K562 (cell line): ENCODE data around the gene VANGL1. TPM values are rescaled to one million over a fixed set of nuclear protein-coding genes. Genes with fewer than 3 reads are reported as not detected.

Experiments used
- ATAC-seq: fragments of 200-7000 bp; cut with Tn5 transposase; 3 replicates; pipeline ENCODE4 v1.9.1; 2020; ENCODE audit warnings: moderate library complexity
- BruUV-seq: library from RNA; stranded (reverse); fragments of 400-500 nt; replicated peaks from 2 replicates; lab custom pipeline; 2021; lab: Mats Ljungman, UMichigan
- CTCF ChIA-PET: fragments of 300-600 bp; formaldehyde crosslinking; extraction: SDS; loops from one replicate; lab custom pipeline; 2021; ENCODE audit warnings: low intra/inter-chr PET ratio; lab: Yijun Ruan, JAX
- POLR2A ChIA-PET: fragments of 300-600, 350-650 bp; sonication (Branson Sonifier 250); formaldehyde crosslinking; extraction: SDS; loops from one replicate; lab custom pipeline; 2021; ENCODE audit warnings: antibody characterized with exemption, inconsistent platforms; lab: Yijun Ruan, JAX
- DNase-seq, 4 experiments: peaks; one replicate each; pipeline versions ENCODE4 v3.0.0 to v3.0.0-alpha.2; 2011 to 2018; ENCODE audit warnings: low spot score in 3 of 4, mixed read lengths in 3 of 4; ENCODE audit errors: extremely low read depth in 1 of 4
- FAIRE-seq: peaks from 2 replicates; lab custom pipeline; 2011; peaks lifted over from hg19 to GRCh38; lab: Jason Lieb, UNC
- H2AFZ ChIP-seq: 2 replicates; pipeline ENCODE4 v1.6.0; 2011; ENCODE audit warnings: low read depth, low read length, control low read depth, inconsistent platforms
- H3K27ac ChIP-seq: fragments of 200-600 bp; 3 replicates; pipeline ENCODE4 v1.8.0; 2011; ENCODE audit warnings: low read depth, mild to moderate bottlenecking, control low read depth, inconsistent platforms, low read length, moderate library complexity, mixed read lengths; ENCODE audit errors: extremely low read depth
- H3K27me3 ChIP-seq, 2 experiments: fragments of 300-600 bp in 1 of 2; 2 replicates in 1 of 2; 3 replicates in 1 of 2; pipeline versions ENCODE4 v1.6.0 to v1.8.0; 2011; ENCODE audit warnings: inconsistent platforms in 2 of 2, low read length in 2 of 2, mild to moderate bottlenecking in 1 of 2, mixed read lengths in 1 of 2, moderate library complexity in 1 of 2; ENCODE audit not compliant: control insufficient read depth in 2 of 2, insufficient read depth in 2 of 2
- H3K36me3 ChIP-seq: fragments of 300-600 bp; 3 replicates; pipeline ENCODE4 v1.8.0; 2011; ENCODE audit warnings: mild to moderate bottlenecking, low read length, inconsistent platforms; ENCODE audit not compliant: control insufficient read depth, insufficient read depth
- H3K4me1 ChIP-seq, 2 experiments: fragments of 200-600 bp in 1 of 2; replicated peaks in 1 of 2; 2 replicates in 1 of 2; 3 replicates in 1 of 2; pipeline versions ENCODE4 v1.5.1 to v1.8.0; 2011; ENCODE audit warnings: inconsistent platforms in 2 of 2, low read length in 2 of 2, mild to moderate bottlenecking in 1 of 2, mixed read lengths in 1 of 2, moderate library complexity in 1 of 2; ENCODE audit not compliant: control insufficient read depth in 2 of 2, insufficient read depth in 2 of 2
- H3K4me2 ChIP-seq: 2 replicates; pipeline ENCODE4 v1.6.1; 2011; ENCODE audit warnings: low read length, control low read depth, inconsistent platforms, mixed read lengths; ENCODE audit not compliant: insufficient read depth
- H3K4me3 ChIP-seq: fragments of 200-600 bp; sonication (generic), shearing (Covaris generic); 2 replicates; pipeline ENCODE4 v1.5.1; 2016; ENCODE audit warnings: control low read depth, inconsistent platforms
- H3K79me2 ChIP-seq: fragments of 200-600 bp; 3 replicates; pipeline ENCODE4 v1.8.0; 2011; ENCODE audit warnings: low read length, inconsistent platforms; ENCODE audit not compliant: control insufficient read depth, insufficient read depth
- H3K9ac ChIP-seq, 2 experiments: 2 replicates each; pipeline versions ENCODE4 v1.6.0 to v1.6.1; 2011; ENCODE audit warnings: low read depth in 2 of 2, low read length in 2 of 2, control low read depth in 1 of 2, inconsistent platforms in 1 of 2, mild to moderate bottlenecking in 1 of 2, mixed read lengths in 1 of 2; ENCODE audit not compliant: insufficient read depth in 1 of 2
- H3K9me1 ChIP-seq: one replicate; pipeline ENCODE4 v1.6.0; 2011; ENCODE audit warnings: inconsistent platforms, mild to moderate bottlenecking, low read length, moderate library complexity; ENCODE audit not compliant: control insufficient read depth, insufficient read depth
- H3K9me3 ChIP-seq: replicated peaks from 2 replicates; pipeline ENCODE4 v1.5.1; 2011; ENCODE audit warnings: low read depth, low read length, inconsistent platforms; ENCODE audit not compliant: control insufficient read depth, insufficient read depth
- H4K20me1 ChIP-seq: replicated peaks from 2 replicates; pipeline ENCODE4 v1.6.1; 2011; ENCODE audit warnings: low read length, inconsistent platforms, mixed read lengths; ENCODE audit not compliant: control insufficient read depth, insufficient read depth
- FOXK1 ChIP-seq: sonication (generic); formaldehyde crosslinking; IDR thresholded peaks from 2 replicates; pipeline ENCODE4 v1.8.0; 2022; ENCODE audit warnings: missing genetic modification reagents, mild to moderate bottlenecking, borderline replicate concordance
- GABPB1 ChIP-seq: sonication (generic); formaldehyde crosslinking; IDR thresholded peaks from 2 replicates; pipeline ENCODE4 v1.8.0; 2022; ENCODE audit warnings: mild to moderate bottlenecking, missing genetic modification reagents
- NCOR1 ChIP-seq: fragments of 450-650 bp; IDR thresholded peaks from 2 replicates; pipeline ENCODE4 v1.6.1; 2016; ENCODE audit warnings: mild to moderate bottlenecking, moderate library complexity
- PHF20 ChIP-seq: fragments of 450-650 bp; IDR thresholded peaks from 2 replicates; pipeline ENCODE4 v1.6.1; 2018; ENCODE audit not compliant: partially characterized antibody
- POLR3A ChIP-seq: IDR thresholded peaks from 2 replicates; pipeline ENCODE4 v1.6.1; 2011; ENCODE audit warnings: borderline replicate concordance, mild to moderate bottlenecking, moderate library complexity; ENCODE audit not compliant: insufficient read length, insufficient read depth; ENCODE audit errors: extremely low read depth
- REST ChIP-seq, 2 experiments: fragments of 450-650 bp; formaldehyde crosslinking in 1 of 2; IDR thresholded peaks; 2 replicates each; pipeline versions ENCODE4 v1.4.0 to v1.6.1; 2014 to 2020; ENCODE audit warnings: mild to moderate bottlenecking in 2 of 2, borderline replicate concordance in 1 of 2, low read depth in 1 of 2
- SMAD3 ChIP-seq: fragments of 450-650 bp; formaldehyde crosslinking; conservative IDR thresholded peaks from 2 replicates; pipeline ENCODE4 v1.4.0; 2020; ENCODE audit warnings: mild to moderate bottlenecking
- ZNF707 ChIP-seq: fragments of 250-450 bp; sonication (Bioruptor Pico); conservative IDR thresholded peaks from 2 replicates; pipeline ENCODE4 v1.8.0; 2022; ENCODE audit warnings: inconsistent platforms, mild to moderate bottlenecking, moderate library complexity
- WGBS: fragments of 100-300 bp; shearing (Covaris generic); methylation state at CpG from one replicate; pipeline ENCODE4 v1.1.6; 2016; ENCODE audit warnings: low coverage, mixed read lengths; ENCODE audit not compliant: insufficient coverage; ENCODE audit errors: missing lambda C conversion rate; 5-methylcytosine and 5-hydroxymethylcytosine counted together
- in situ Hi-C: fragments of 300-500 bp; cut with MboI; formaldehyde crosslinking; loops from 4 replicates; pipeline ENCODE4 v1.15.0; 2018; ENCODE audit warnings: inconsistent platforms, mixed read lengths
- intact Hi-C: fragments of 100-400 bp; cut with micrococcal nuclease; formaldehyde crosslinking; loops from 2 replicates; pipeline ENCODE4 v1.14.2; 2022
- polyA plus RNA-seq, 8 experiments: library from polyadenylated mRNA; depleted of rRNA in 4 of 8; stranded (reverse) in 5 of 8; unstranded in 3 of 8; fragments of >200 nt; fragmentation: Nextera tagmentation in 2 of 8; fragmentation: Illumina TruSeq in 1 of 8; extraction: Ambion mirVana in 2 of 8; extraction: Trizol in 1 of 8; gene quantifications; 2 replicates each; pipeline versions ENCODE4 v1.2.1 to v1.2.3, GENCODE V29; 2011 to 2014; ENCODE audit warnings: inconsistent platforms in 1 of 8, missing spikeins in 1 of 8
- total RNA-seq, 7 experiments: library from RNA; depleted of rRNA in 6 of 7; stranded (reverse); fragments of >200 nt in 6 of 7; fragmentation: Illumina TruSeq in 2 of 7; extraction: Trizol in 2 of 7; gene quantifications; 2 replicates each; pipeline versions ENCODE4 v1.2.1 to v1.2.3, GENCODE V29; 2011 to 2021; ENCODE audit warnings: low replicate concordance in 1 of 7
- TF ChIP-seq, protein P1 (sequence below), 2 experiments: fragments of 200-800 bp in 1 of 2; sonication (Bioruptor generic) in 1 of 2; sonication (generic) in 1 of 2; formaldehyde crosslinking in 1 of 2; IDR thresholded peaks in 1 of 2; conservative IDR thresholded peaks in 1 of 2; 2 replicates each; pipeline versions ENCODE4 v1.5.0 to v1.6.1; 2016 to 2020; ENCODE audit warnings: missing compliant biosample characterization in 1 of 2, missing genetic modification characterization in 1 of 2, missing genetic modification reagents in 1 of 2

The VANGL1 gene
- total and polyA plus RNA-seq, 9 of the 15 experiments (the other 6 are each of a cell fraction or from before 2014, with no cell fraction given), result 0.90 to 12.8 (median 9.6) TPM

DNA sequence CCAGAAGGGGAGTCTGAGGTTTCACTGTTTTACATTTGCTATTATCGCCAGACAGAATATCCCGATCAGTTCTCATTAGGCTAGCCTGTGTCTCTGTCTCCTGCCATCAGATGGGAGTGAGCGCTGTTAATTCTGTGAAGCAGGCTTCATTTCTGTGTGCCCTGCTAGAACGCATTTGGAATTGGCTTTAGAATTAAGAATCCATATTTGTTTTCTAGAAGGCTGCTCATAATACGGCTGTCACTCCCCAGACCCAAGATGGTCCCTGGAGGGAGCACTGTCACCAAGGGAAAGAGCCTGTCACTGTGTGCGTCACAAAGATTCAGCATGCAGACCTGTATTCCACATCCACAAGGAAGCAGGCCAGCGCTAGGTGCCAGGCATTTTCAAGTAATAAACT is 77.5 kb downstream of the VANGL1 start (continued):
- no peak for TF ChIP-seq GABPB1 (CRISPR knock-in tag)
- no peak for TF ChIP-seq FOXK1

GRCh38 chr1:115722221-115722620 is 80.5 kb downstream of the VANGL1 start:
- no TSS peak for BruUV-seq
- H3K4me1 ChIP-seq, result no peaks in the 10 kb centered on the region
- TF ChIP-seq PHF20 (no peak), ZNF707 (CRISPR knock-in tag) (no peak), SMAD3 (no peak), REST (IDR thresholded peaks at IDR 0.05; ENCODE audit: borderline replicate concordance) (no peak), REST (CRISPR knock-in tag; IDR thresholded peaks at IDR 0.05; ENCODE audit: low read depth) (no peak), NCOR1 (no peak), POLR3A (no peak)
- TF ChIP-seq, protein P1, sequence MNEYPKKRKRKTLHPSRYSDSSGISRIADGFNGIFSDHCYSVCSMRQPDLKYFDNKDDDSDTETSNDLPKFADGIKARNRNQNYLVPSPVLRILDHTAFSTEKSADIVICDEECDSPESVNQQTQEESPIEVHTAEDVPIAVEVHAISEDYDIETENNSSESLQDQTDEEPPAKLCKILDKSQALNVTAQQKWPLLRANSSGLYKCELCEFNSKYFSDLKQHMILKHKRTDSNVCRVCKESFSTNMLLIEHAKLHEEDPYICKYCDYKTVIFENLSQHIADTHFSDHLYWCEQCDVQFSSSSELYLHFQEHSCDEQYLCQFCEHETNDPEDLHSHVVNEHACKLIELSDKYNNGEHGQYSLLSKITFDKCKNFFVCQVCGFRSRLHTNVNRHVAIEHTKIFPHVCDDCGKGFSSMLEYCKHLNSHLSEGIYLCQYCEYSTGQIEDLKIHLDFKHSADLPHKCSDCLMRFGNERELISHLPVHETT (CRISPR knock-in tag; conservative IDR thresholded peaks at IDR 0.05 in 1 of 2, IDR thresholded peaks at IDR 0.05 in 1 of 2), result no peak

More at GRCh38 chr1:115722221-115722620, 80.5 kb downstream of the VANGL1 start:
- Histone ChIP-seq H3K9me1 (no peaks in the 10 kb centered on the region), H3K4me2 (no peak overlapping the region), H3K79me2 (no peaks in the 10 kb centered on the region), H3K9me3 (no peaks in the 10 kb centered on the region), H2AFZ (no peak overlapping the region), H3K9ac (no peak overlapping the region), H3K4me3 (no peak overlapping the region), H3K27ac (no peak overlapping the region), H3K36me3 (no peaks in the 10 kb centered on the region), H3K27me3 (peaks cover 16 to 20% of the 10 kb centered on the region in 2 experiments), H4K20me1 (no peaks in the 10 kb centered on the region; the same call in 1 of the 2 replicates)
- ChIA-PET CTCF (no interaction called here), POLR2A (no interaction called here)
- in situ Hi-C loops, result no loop called here
- no peak for ATAC-seq
- intact Hi-C loops, result no loop called here
- FAIRE-seq, result no peak
- WGBS, result 0% methylated on average over 1 of the region's 1 CpG
- DNase-seq, result no peak
